WTC11 (cell line): ENCODE results near the gene ZNF436. TPM values are rescaled to one million over a fixed set of nuclear protein-coding genes. Genes with fewer than 3 reads are reported as not detected.

Source experiments
- ATAC-seq: fragments of 200-7000 bp; cut with Tn5 transposase; 2 replicates; pipeline ENCODE4 v1.10.0; 2021; ENCODE audit warnings: mild to moderate bottlenecking, moderate library complexity
- CTCF ChIA-PET: fragments of 300-600 bp; sonication (Branson Sonifier 250); formaldehyde crosslinking; loops from one replicate; lab custom pipeline; 2021; ENCODE audit warnings: antibody characterized with exemption; lab: Charles Lee
- POLR2A ChIA-PET: fragments of 350-600 bp; sonication (Branson Sonifier 250); formaldehyde crosslinking; loops from one replicate; lab custom pipeline; 2021; ENCODE audit warnings: antibody characterized with exemption; lab: Charles Lee
- DNase-seq: peaks from one replicate; pipeline ENCODE4 v3.0.0; 2021; ENCODE audit warnings: low spot score
- H3K27ac Mint-ChIP-seq: 2 replicates; pipeline ENCODE4 v1.8.0; 2021; ENCODE audit warnings: mixed read lengths
- H3K27me3 Mint-ChIP-seq: 2 replicates; pipeline ENCODE4 v1.8.0; 2021; ENCODE audit warnings: low read depth, mild to moderate bottlenecking, moderate library complexity, mixed read lengths
- H3K36me3 Mint-ChIP-seq: 2 replicates; pipeline ENCODE4 v1.8.0; 2021; ENCODE audit warnings: mixed read lengths
- H3K4me1 Mint-ChIP-seq: 2 replicates; pipeline ENCODE4 v1.8.0; 2022; ENCODE audit warnings: mixed read lengths
- H3K4me3 Mint-ChIP-seq: 2 replicates; pipeline ENCODE4 v1.8.0; 2021; ENCODE audit warnings: mild to moderate bottlenecking, moderate library complexity, mixed read lengths
- H3K9me3 Mint-ChIP-seq: 2 replicates; pipeline ENCODE4 v1.8.0; 2021; ENCODE audit warnings: mixed read lengths
- ATF1 ChIP-seq: sonication (generic); formaldehyde crosslinking; IDR thresholded peaks from 2 replicates; pipeline ENCODE4 v1.8.1; 2023; ENCODE audit warnings: mild to moderate bottlenecking, moderate library complexity, missing genetic modification reagents
- CBFB ChIP-seq: sonication (generic); formaldehyde crosslinking; IDR thresholded peaks from 2 replicates; pipeline ENCODE4 v1.8.1; 2022; ENCODE audit warnings: mild to moderate bottlenecking, low read depth, missing genetic modification reagents
- ELF4 ChIP-seq: sonication (generic); formaldehyde crosslinking; IDR thresholded peaks from 2 replicates; pipeline ENCODE4 v1.8.1; 2022; ENCODE audit warnings: low read depth, mild to moderate bottlenecking, moderate library complexity, missing genetic modification reagents
- ESRRA ChIP-seq: sonication (generic); formaldehyde crosslinking; IDR thresholded peaks from 2 replicates; pipeline ENCODE4 v1.8.1; 2022; ENCODE audit warnings: mild to moderate bottlenecking, missing genetic modification reagents, borderline replicate concordance
- GABPB1 ChIP-seq: sonication (generic); formaldehyde crosslinking; IDR thresholded peaks from 2 replicates; pipeline ENCODE4 v1.8.1; 2023; ENCODE audit warnings: mild to moderate bottlenecking, missing genetic modification reagents
- GTF2I ChIP-seq: fragments of 250-450 bp; sonication (Bioruptor Pico); conservative IDR thresholded peaks from 2 replicates; pipeline ENCODE4 v1.4.0; 2021; ENCODE audit warnings: mild to moderate bottlenecking
- JAZF1 ChIP-seq: fragments of 250-450 bp; sonication (Bioruptor Pico); IDR thresholded peaks from 2 replicates; pipeline ENCODE4 v1.9.0; 2021; ENCODE audit warnings: moderate library complexity, mild to moderate bottlenecking, inconsistent platforms
- JUN ChIP-seq: sonication (generic); formaldehyde crosslinking; IDR thresholded peaks from 2 replicates; pipeline ENCODE4 v1.8.0; 2023; ENCODE audit warnings: mild to moderate bottlenecking, missing genetic modification reagents
- MYBL2 ChIP-seq: sonication (generic); formaldehyde crosslinking; IDR thresholded peaks from 2 replicates; pipeline ENCODE4 v1.8.1; 2023; ENCODE audit warnings: mild to moderate bottlenecking, moderate library complexity, missing genetic modification reagents
- NR1H2 ChIP-seq: sonication (generic); formaldehyde crosslinking; IDR thresholded peaks from 2 replicates; pipeline ENCODE4 v1.9.0; 2021; ENCODE audit warnings: mild to moderate bottlenecking, moderate library complexity, missing genetic modification reagents
- SMAD3 ChIP-seq: sonication (generic); formaldehyde crosslinking; IDR thresholded peaks from 2 replicates; pipeline ENCODE4 v1.8.0; 2022; ENCODE audit warnings: missing genetic modification reagents, mild to moderate bottlenecking, borderline replicate concordance
- ZNF121 ChIP-seq: sonication (generic); formaldehyde crosslinking; IDR thresholded peaks from 2 replicates; pipeline ENCODE4 v1.8.0; 2023; ENCODE audit warnings: missing genetic modification reagents
- ZNF219 ChIP-seq: sonication (generic); formaldehyde crosslinking; IDR thresholded peaks from 2 replicates; pipeline ENCODE4 v1.8.0; 2023; ENCODE audit warnings: missing genetic modification reagents, mild to moderate bottlenecking, borderline replicate concordance
- ZNF317 ChIP-seq: sonication (generic); formaldehyde crosslinking; IDR thresholded peaks from 2 replicates; pipeline ENCODE4 v1.8.1; 2023; ENCODE audit warnings: low read depth, mild to moderate bottlenecking, moderate library complexity, missing genetic modification reagents, borderline replicate concordance
- ZNF416 ChIP-seq: fragments of 250-450 bp; sonication (Bioruptor Pico); IDR thresholded peaks from 2 replicates; pipeline ENCODE4 v1.9.0; 2021; ENCODE audit warnings: mild to moderate bottlenecking, inconsistent platforms
- ZNF423 ChIP-seq: fragments of 250-450 bp; sonication (Bioruptor Pico); IDR thresholded peaks from 2 replicates; pipeline ENCODE4 v2.1.2; 2022; ENCODE audit warnings: mild to moderate bottlenecking, moderate library complexity
- total RNA-seq: library from RNA; stranded (reverse); gene quantifications from 3 replicates; pipeline ENCODE4 v1.2.3, GENCODE V29; 2021
- TF ChIP-seq, protein P1 (sequence below): fragments of 250-450 bp; sonication (Bioruptor Pico); IDR thresholded peaks from 2 replicates; pipeline ENCODE4 v1.9.0; 2021; ENCODE audit warnings: mild to moderate bottlenecking
- TF ChIP-seq, protein P2 (sequence below): sonication (generic); formaldehyde crosslinking; IDR thresholded peaks from 2 replicates; pipeline ENCODE4 v1.8.1; 2023; ENCODE audit warnings: mild to moderate bottlenecking, missing genetic modification reagents, moderate library complexity
- TF ChIP-seq, protein P3 (sequence below): sonication (generic); formaldehyde crosslinking; IDR thresholded peaks from 2 replicates; pipeline ENCODE4 v1.8.1; 2023; ENCODE audit warnings: mild to moderate bottlenecking, missing genetic modification reagents, moderate library complexity
- TF ChIP-seq, protein P4 (sequence below): sonication (generic); formaldehyde crosslinking; IDR thresholded peaks from 2 replicates; pipeline ENCODE4 v1.8.1; 2022; ENCODE audit warnings: low read depth, missing genetic modification reagents, borderline replicate concordance
- TF ChIP-seq, protein P5 (sequence below): sonication (generic); formaldehyde crosslinking; IDR thresholded peaks from 2 replicates; pipeline ENCODE4 v1.8.0; 2022; ENCODE audit warnings: mild to moderate bottlenecking, missing genetic modification reagents
- TF ChIP-seq, protein P6 (sequence below): fragments of 250-450 bp; sonication (Bioruptor Pico); conservative IDR thresholded peaks from 2 replicates; pipeline ENCODE4 v1.9.0; 2021; ENCODE audit warnings: mild to moderate bottlenecking
- TF ChIP-seq, protein P7 (sequence below): sonication (generic); formaldehyde crosslinking; IDR thresholded peaks from 2 replicates; pipeline ENCODE4 v1.8.1; 2022; ENCODE audit warnings: mild to moderate bottlenecking, missing genetic modification reagents, moderate library complexity, borderline replicate concordance

The ZNF436 gene
- total RNA-seq, 1 experiment from 2014 or later: 1.3 TPM

DNA sequence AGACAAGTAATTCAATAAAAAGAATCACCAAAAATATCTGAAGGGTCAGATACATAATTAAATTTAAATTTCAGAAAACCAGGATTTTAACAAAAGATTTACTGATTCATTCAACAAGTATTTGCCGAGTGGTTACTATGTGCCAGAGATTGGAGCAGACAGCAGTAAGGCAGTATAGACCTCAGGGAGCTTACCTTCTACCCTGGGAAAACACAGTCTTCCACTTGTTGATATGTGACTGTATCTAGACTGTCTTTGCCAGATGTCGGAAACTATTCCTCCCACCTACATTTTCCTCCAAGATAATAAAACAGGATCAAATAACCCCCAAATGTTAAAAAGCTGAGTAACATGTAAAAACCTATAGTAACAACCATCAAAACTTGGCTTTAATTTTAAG is 31.8 kb downstream of the ZNF436 start:
- no peak for ATAC-seq
- ChIA-PET CTCF (no interaction called here), POLR2A (interaction anchor here (0.6 kb wide), 1 partner anchor 46 kb away, joined by 4 read pairs; no protein-coding TSS in a partner anchor)
- no peak for DNase-seq
- no peaks in the 10 kb centered on the region for H3K27me3 Mint-ChIP-seq
- H3K27ac Mint-ChIP-seq: no peak overlapping the region
- peaks cover 47% of the 10 kb centered on the region for H3K36me3 Mint-ChIP-seq
- peaks cover 34% of the 10 kb centered on the region for H3K4me1 Mint-ChIP-seq
- no peak for TF ChIP-seq ZNF219 (CRISPR knock-in tag)
- TF ChIP-seq, protein P1, sequence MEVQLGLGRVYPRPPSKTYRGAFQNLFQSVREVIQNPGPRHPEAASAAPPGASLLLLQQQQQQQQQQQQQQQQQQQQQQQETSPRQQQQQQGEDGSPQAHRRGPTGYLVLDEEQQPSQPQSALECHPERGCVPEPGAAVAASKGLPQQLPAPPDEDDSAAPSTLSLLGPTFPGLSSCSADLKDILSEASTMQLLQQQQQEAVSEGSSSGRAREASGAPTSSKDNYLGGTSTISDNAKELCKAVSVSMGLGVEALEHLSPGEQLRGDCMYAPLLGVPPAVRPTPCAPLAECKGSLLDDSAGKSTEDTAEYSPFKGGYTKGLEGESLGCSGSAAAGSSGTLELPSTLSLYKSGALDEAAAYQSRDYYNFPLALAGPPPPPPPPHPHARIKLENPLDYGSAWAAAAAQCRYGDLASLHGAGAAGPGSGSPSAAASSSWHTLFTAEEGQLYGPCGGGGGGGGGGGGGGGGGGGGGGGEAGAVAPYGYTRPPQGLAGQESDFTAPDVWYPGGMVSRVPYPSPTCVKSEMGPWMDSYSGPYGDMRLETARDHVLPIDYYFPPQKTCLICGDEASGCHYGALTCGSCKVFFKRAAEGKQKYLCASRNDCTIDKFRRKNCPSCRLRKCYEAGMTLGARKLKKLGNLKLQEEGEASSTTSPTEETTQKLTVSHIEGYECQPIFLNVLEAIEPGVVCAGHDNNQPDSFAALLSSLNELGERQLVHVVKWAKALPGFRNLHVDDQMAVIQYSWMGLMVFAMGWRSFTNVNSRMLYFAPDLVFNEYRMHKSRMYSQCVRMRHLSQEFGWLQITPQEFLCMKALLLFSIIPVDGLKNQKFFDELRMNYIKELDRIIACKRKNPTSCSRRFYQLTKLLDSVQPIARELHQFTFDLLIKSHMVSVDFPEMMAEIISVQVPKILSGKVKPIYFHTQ: no peak
- no peak for TF ChIP-seq ATF1 (CRISPR knock-in tag)
- TF ChIP-seq, protein P2, sequence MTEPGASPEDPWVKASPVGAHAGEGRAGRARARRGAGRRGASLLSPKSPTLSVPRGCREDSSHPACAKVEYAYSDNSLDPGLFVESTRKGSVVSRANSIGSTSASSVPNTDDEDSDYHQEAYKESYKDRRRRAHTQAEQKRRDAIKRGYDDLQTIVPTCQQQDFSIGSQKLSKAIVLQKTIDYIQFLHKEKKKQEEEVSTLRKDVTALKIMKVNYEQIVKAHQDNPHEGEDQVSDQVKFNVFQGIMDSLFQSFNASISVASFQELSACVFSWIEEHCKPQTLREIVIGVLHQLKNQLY (CRISPR knock-in tag): no peak
- no peak for TF ChIP-seq JUN (CRISPR knock-in tag)
- no peak for TF ChIP-seq ZNF423 (CRISPR knock-in tag)
- TF ChIP-seq, protein P3, sequence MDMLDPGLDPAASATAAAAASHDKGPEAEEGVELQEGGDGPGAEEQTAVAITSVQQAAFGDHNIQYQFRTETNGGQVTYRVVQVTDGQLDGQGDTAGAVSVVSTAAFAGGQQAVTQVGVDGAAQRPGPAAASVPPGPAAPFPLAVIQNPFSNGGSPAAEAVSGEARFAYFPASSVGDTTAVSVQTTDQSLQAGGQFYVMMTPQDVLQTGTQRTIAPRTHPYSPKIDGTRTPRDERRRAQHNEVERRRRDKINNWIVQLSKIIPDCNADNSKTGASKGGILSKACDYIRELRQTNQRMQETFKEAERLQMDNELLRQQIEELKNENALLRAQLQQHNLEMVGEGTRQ: no peak
- no peak for TF ChIP-seq ZNF416
- no peak for TF ChIP-seq ZNF317 (CRISPR knock-in tag)
- TF ChIP-seq NR1H2 (CRISPR knock-in tag): no peak
- TF ChIP-seq GTF2I (CRISPR knock-in tag): no peak
- no peak for TF ChIP-seq CBFB
- no peak for TF ChIP-seq ZNF121 (CRISPR knock-in tag)
- no peaks in the 10 kb centered on the region for H3K9me3 Mint-ChIP-seq
- no peak overlapping the region for H3K4me3 Mint-ChIP-seq

DNA sequence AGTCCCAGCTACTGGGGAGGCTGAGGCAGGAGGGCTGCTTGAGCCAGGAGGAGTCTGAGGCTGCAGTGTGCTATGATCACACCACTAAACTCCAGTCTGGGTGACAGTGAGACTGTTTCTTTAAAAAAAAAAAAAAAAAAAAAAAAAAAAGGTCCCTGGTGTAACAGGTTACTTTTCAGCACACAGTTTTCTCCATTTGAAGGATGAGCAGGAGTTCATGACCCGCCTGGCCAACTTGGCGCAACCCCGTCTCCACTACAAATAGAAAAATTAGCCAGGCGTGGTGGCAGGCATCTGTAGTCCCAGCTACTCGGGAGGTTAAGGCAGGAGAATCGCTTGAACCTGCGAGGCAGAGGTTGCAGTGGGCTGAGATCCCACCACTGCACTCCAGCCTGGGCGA is 37.9 kb downstream of the ZNF436 start:
- no peak for ATAC-seq
- Mint-ChIP-seq H3K36me3 (peaks cover 67% of the 10 kb centered on the region), H3K4me1 (no peaks in the 10 kb centered on the region), H3K27ac (no peak overlapping the region), H3K4me3 (no peak overlapping the region)
- DNase-seq: no peak
- ChIA-PET CTCF (no interaction called here), POLR2A (no interaction called here)
- TF ChIP-seq, protein P4, sequence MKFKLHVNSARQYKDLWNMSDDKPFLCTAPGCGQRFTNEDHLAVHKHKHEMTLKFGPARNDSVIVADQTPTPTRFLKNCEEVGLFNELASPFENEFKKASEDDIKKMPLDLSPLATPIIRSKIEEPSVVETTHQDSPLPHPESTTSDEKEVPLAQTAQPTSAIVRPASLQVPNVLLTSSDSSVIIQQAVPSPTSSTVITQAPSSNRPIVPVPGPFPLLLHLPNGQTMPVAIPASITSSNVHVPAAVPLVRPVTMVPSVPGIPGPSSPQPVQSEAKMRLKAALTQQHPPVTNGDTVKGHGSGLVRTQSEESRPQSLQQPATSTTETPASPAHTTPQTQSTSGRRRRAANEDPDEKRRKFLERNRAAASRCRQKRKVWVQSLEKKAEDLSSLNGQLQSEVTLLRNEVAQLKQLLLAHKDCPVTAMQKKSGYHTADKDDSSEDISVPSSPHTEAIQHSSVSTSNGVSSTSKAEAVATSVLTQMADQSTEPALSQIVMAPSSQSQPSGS (CRISPR knock-in tag): no peak
- TF ChIP-seq SMAD3 (no peak), NR1H2 (CRISPR knock-in tag) (no peak), ELF4 (CRISPR knock-in tag) (no peak), ESRRA (CRISPR knock-in tag) (no peak), MYBL2 (CRISPR knock-in tag) (no peak), ZNF121 (CRISPR knock-in tag) (no peak), GABPB1 (CRISPR knock-in tag) (no peak), JAZF1 (CRISPR knock-in tag) (no peak), ATF1 (CRISPR knock-in tag) (no peak)
- TF ChIP-seq, protein P5, sequence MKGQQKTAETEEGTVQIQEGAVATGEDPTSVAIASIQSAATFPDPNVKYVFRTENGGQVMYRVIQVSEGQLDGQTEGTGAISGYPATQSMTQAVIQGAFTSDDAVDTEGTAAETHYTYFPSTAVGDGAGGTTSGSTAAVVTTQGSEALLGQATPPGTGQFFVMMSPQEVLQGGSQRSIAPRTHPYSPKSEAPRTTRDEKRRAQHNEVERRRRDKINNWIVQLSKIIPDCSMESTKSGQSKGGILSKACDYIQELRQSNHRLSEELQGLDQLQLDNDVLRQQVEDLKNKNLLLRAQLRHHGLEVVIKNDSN (CRISPR knock-in tag): no peak
- TF ChIP-seq, protein P6, sequence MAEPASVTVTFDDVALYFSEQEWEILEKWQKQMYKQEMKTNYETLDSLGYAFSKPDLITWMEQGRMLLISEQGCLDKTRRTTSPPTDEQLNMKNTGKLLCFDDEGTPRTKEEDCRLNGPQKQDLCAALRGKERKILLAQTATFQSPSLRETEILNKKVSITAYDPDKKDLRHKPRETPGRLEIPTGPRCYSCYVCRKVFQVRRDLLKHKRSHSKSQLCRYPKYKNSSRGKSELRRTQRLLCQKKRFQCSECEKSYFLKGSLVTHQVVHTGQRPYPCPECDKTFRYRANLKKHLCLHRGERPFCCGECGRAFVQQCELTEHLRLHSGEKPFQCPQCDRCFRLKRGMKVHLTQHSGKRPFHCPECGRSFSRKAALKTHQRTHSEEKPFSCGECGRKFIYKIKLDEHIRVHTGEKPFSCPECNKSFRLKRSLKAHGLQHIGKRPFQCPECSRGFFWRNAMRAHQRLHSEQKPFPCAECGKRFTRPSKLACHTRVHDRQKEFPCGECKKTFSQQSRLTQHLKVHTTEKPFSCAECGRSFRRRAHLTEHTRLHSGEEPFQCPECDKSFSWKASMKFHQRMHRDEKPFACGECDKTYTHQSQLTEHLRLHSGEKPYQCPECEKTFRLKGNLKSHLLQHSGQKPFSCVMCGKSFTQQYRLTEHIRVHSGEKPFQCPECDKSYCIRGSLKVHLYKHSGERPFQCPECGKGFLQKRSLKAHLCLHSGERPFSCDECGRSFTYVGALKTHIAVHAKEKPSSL (CRISPR knock-in tag): no peak
- TF ChIP-seq, protein P7, sequence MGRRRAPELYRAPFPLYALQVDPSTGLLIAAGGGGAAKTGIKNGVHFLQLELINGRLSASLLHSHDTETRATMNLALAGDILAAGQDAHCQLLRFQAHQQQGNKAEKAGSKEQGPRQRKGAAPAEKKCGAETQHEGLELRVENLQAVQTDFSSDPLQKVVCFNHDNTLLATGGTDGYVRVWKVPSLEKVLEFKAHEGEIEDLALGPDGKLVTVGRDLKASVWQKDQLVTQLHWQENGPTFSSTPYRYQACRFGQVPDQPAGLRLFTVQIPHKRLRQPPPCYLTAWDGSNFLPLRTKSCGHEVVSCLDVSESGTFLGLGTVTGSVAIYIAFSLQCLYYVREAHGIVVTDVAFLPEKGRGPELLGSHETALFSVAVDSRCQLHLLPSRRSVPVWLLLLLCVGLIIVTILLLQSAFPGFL (CRISPR knock-in tag): no peak
- TF ChIP-seq, all 79 proteins: peak for 0
- Mint-ChIP-seq H3K27me3 (no peaks in the 10 kb centered on the region), H3K9me3 (no peaks in the 10 kb centered on the region)
